C4-2B (cell line): ENCODE results near the gene LRRC49.
A peak's percentile ranks its signal among the peaks of the same experiment; 100 is the strongest.

ENCODE experiments used
- H3K27ac ChIP-seq: fragments of 450-650 bp; 2 replicates; pipeline ENCODE4 v1.5.1; 2017
- CTCF ChIP-seq: fragments of 450-650 bp; conservative IDR thresholded peaks from 2 replicates; pipeline ENCODE4 v1.5.1; 2017; ENCODE audit warnings: mild to moderate bottlenecking
- ZFX ChIP-seq: fragments of 450-650 bp; IDR thresholded peaks from 2 replicates; pipeline ENCODE4 v1.6.1; 2017

Gene LRRC49

GRCh38 chr15:70873232-70874054 lies 19.2 kb upstream of the LRRC49 start:
- H3K27ac ChIP-seq = no peak overlapping the region
- TF ChIP-seq CTCF (no peak), ZFX (no peak)

GRCh38 chr15:70875001-70875782 lies 17.4 kb upstream of the LRRC49 start:
- TF ChIP-seq ZFX (no peak), CTCF (peak; percentile 71)
- H3K27ac ChIP-seq = no peak overlapping the region

DNA sequence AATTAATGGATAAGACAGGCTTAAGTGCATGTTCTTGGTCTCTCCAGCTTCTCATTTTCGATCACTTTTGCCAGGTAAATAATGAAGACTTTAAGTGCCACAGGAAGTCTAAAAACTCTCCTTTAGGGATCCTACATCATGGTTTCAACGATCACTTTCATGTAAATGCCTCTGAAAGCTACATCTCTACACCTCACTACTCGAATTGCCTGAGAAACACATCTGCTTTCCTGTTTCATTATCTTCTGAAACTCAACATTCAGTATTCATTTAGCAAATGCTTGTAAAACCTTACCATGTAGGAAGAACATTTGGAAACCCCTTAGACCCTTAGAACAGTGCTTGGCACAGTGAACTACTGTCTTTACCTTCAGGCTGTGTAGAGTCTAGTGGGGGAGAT lies 16.6 kb upstream of the LRRC49 start:
- TF ChIP-seq CTCF (no peak), ZFX (no peak)
- H3K27ac ChIP-seq = no peak overlapping the region

DNA sequence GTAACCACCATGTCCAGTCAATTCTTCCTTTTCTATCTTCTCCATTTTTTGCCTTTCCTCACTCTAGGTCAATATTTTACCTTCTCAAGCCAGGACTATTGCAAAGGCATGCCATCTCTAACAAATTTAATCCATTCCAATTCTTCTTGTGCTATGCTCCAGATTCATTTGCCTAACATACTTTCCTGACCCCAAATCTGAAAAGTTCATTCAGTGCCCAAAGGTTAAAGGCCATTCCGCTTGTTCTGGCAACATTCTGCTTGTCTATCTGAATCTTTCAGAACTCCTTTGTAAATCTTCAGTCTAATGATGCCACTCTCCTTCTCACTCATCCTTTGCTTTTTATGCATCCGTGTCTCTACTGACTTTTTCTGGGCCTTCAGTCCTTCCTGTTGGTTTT lies 15.9 kb upstream of the LRRC49 start:
- H3K27ac ChIP-seq = no peak overlapping the region
- no peak for TF ChIP-seq ZFX
- no peak for TF ChIP-seq CTCF

- H3K27ac ChIP-seq = no peak overlapping the region
- TF ChIP-seq CTCF = no peak
- no peak for TF ChIP-seq ZFX
Measured at GRCh38 chr15:70879401-70879800, 13.2 kb upstream of the LRRC49 start.

DNA sequence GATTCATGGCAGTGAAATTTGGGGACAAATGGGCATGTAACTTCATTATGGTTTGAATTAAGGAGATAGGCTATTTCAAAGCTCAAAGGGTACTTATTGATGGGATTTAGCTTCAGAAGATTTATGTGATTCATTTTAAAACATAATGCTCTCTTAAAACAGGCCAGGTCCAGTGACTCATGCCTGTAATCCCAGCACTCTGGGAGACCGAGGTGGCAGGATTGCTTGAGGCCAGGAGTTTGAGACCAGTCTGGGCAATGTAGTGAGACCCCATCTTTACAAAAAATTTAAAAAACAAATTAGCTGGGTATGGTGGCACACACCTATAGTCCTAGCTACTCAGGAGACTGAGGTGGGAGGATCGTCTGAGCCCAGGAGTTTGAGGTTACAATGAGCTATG lies 11.8 kb upstream of the LRRC49 start:
- no peak overlapping the region for H3K27ac ChIP-seq
- no peak for TF ChIP-seq CTCF
- TF ChIP-seq ZFX = no peak

DNA sequence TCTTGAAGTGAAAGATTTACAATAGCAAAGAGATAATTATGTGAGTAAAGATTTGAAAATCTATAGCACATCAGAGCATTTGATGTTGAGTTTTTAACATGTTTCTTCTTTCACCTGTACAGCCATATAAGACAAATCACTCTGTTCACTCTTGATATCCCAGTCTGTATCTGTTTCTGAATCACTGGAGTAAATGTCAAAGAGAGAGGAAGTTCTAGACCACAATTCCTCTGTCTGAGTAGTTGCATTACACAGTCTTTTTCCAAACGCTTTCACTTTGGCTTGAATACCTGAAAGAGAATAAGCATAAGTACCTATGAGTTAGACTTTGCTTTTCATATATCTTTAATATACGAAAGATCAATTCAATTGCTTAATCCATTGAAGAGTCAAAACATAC lies 10.3 kb upstream of the LRRC49 start:
- H3K27ac ChIP-seq = no peak overlapping the region
- TF ChIP-seq ZFX (no peak), CTCF (no peak)
